H9 (cell line): Measurements from ENCODE around the gene PVR. TPM values are rescaled to one million over a fixed set of nuclear protein-coding genes. Genes with fewer than 3 reads are reported as not detected.
A peak's percentile ranks its signal among the peaks of the same experiment; 100 is the strongest.

Experiments used
- DNase-seq: peaks from one replicate; pipeline ENCODE4 v3.0.0-alpha.2; 2017
- H2AFZ ChIP-seq: one replicate; pipeline ENCODE4 v1.6.1; 2013; ENCODE audit warnings: mild to moderate bottlenecking, low read length, control low read depth, moderate library complexity
- H2AK5ac ChIP-seq: 2 replicates; pipeline ENCODE4 v1.6.1; 2013; ENCODE audit warnings: low read length, control low read depth, mixed read lengths; ENCODE audit not compliant: insufficient read length
- H2BK120ac ChIP-seq: one replicate; pipeline ENCODE4 v1.6.1; 2013; ENCODE audit warnings: low read depth, mild to moderate bottlenecking, low read length, control low read depth, inconsistent platforms; ENCODE audit not compliant: poor library complexity, severe bottlenecking
- H2BK12ac ChIP-seq: 2 replicates; pipeline ENCODE4 v1.6.1; 2013; ENCODE audit warnings: low read length, control low read depth, mixed read lengths, low read depth; ENCODE audit not compliant: insufficient read length
- H2BK15ac ChIP-seq: 2 replicates; pipeline ENCODE4 v1.6.1; 2013; ENCODE audit warnings: low read depth, low read length, control low read depth
- H2BK20ac ChIP-seq: one replicate; pipeline ENCODE4 v1.6.1; 2013; ENCODE audit warnings: low read depth, mild to moderate bottlenecking, low read length, control low read depth, inconsistent platforms; ENCODE audit not compliant: poor library complexity, severe bottlenecking
- H2BK5ac ChIP-seq: 2 replicates; pipeline ENCODE4 v1.6.1; 2013; ENCODE audit warnings: low read length, control low read depth, mixed read lengths; ENCODE audit not compliant: insufficient read length
- H3K14ac ChIP-seq: 2 replicates; pipeline ENCODE4 v1.6.1; 2013; ENCODE audit warnings: low read length, control low read depth; ENCODE audit not compliant: insufficient read depth
- H3K18ac ChIP-seq: 2 replicates; pipeline ENCODE4 v1.6.1; 2013; ENCODE audit warnings: low read depth, mild to moderate bottlenecking, mixed read lengths, low read length, control low read depth; ENCODE audit not compliant: insufficient read length
- H3K23ac ChIP-seq: 2 replicates; pipeline ENCODE4 v1.6.1; 2013; ENCODE audit warnings: low read length, control low read depth, mixed read lengths, low read depth; ENCODE audit not compliant: insufficient read length
- H3K23me2 ChIP-seq: 2 replicates; pipeline ENCODE4 v1.6.1; 2013; ENCODE audit warnings: low read depth, mild to moderate bottlenecking, mixed read lengths, low read length, control low read depth; ENCODE audit not compliant: insufficient read length, poor library complexity, severe bottlenecking
- H3K27ac ChIP-seq: 2 replicates; pipeline ENCODE4 v1.5.1; 2013; ENCODE audit warnings: low read length, control low read depth, mixed read lengths, low read depth; ENCODE audit not compliant: insufficient read length
- H3K27me3 ChIP-seq: 2 replicates; pipeline ENCODE4 v1.6.1; 2013; ENCODE audit warnings: low read length, control low read depth, inconsistent platforms; ENCODE audit not compliant: insufficient read depth
- H3K4ac ChIP-seq: 2 replicates; pipeline ENCODE4 v1.6.1; 2013; ENCODE audit warnings: low read depth, mild to moderate bottlenecking, control low read depth, inconsistent platforms, low read length, moderate library complexity
- H3K4me1 ChIP-seq: 2 replicates; pipeline ENCODE4 v1.6.1; 2013; ENCODE audit warnings: low read length, control low read depth, inconsistent platforms; ENCODE audit not compliant: insufficient read depth
- H3K4me2 ChIP-seq: 2 replicates; pipeline ENCODE4 v1.6.1; 2013; ENCODE audit warnings: low read length, control low read depth, mixed read lengths; ENCODE audit not compliant: insufficient read length, insufficient read depth
- H3K56ac ChIP-seq: 2 replicates; pipeline ENCODE4 v1.6.1; 2013; ENCODE audit warnings: low read depth, mild to moderate bottlenecking, mixed read lengths, low read length, control low read depth; ENCODE audit not compliant: insufficient read length
- H3K79me1 ChIP-seq: 2 replicates; pipeline ENCODE4 v1.6.1; 2013; ENCODE audit warnings: low read depth, mild to moderate bottlenecking, moderate library complexity, low read length, control low read depth, inconsistent platforms; ENCODE audit not compliant: insufficient read depth, poor library complexity, severe bottlenecking
- H3K79me2 ChIP-seq: 2 replicates; pipeline ENCODE4 v1.6.1; 2013; ENCODE audit warnings: low read length, control low read depth, inconsistent platforms; ENCODE audit not compliant: insufficient read depth
- H3K9ac ChIP-seq: 2 replicates; pipeline ENCODE4 v1.6.1; 2013; ENCODE audit warnings: low read length, control low read depth, mixed read lengths; ENCODE audit not compliant: insufficient read length; ENCODE audit errors: extremely low read depth
- H3K9me3 ChIP-seq: one replicate; pipeline ENCODE4 v1.6.1; 2013; ENCODE audit warnings: low read depth, low read length, inconsistent platforms; ENCODE audit not compliant: control insufficient read depth
- H3T11ph ChIP-seq: one replicate; pipeline ENCODE4 v1.6.1; 2013; ENCODE audit warnings: mild to moderate bottlenecking, low read length, control low read depth, inconsistent platforms
- H4K20me1 ChIP-seq: one replicate; pipeline ENCODE4 v1.6.1; 2013; ENCODE audit not compliant: control insufficient read depth, insufficient read length, insufficient read depth
- H4K5ac ChIP-seq: 2 replicates; pipeline ENCODE4 v1.6.1; 2013; ENCODE audit warnings: low read depth, mild to moderate bottlenecking, mixed read lengths, low read length, control low read depth; ENCODE audit not compliant: insufficient read length
- H4K8ac ChIP-seq: replicated peaks from 2 replicates; pipeline ENCODE4 v1.6.1; 2013; ENCODE audit warnings: low read length, control low read depth, mixed read lengths, low read depth; ENCODE audit not compliant: insufficient read length
- H4K91ac ChIP-seq: 2 replicates; pipeline ENCODE4 v1.6.1; 2013; ENCODE audit warnings: low read depth, mild to moderate bottlenecking, moderate library complexity, mixed read lengths, low read length, control low read depth; ENCODE audit not compliant: insufficient read length
- H3K27ac Mint-ChIP-seq, 3 experiments: 2 replicates in 2 of 3; 3 replicates in 1 of 3; pipeline ENCODE4 v1.8.0; 2020 to 2021; ENCODE audit warnings: mixed read lengths in 3 of 3, mild to moderate bottlenecking in 1 of 3, moderate library complexity in 1 of 3
- H3K27me3 Mint-ChIP-seq: 2 replicates; pipeline ENCODE4 v1.8.0; 2021; ENCODE audit warnings: low read depth, mild to moderate bottlenecking, moderate library complexity, mixed read lengths
- H3K36me3 Mint-ChIP-seq, 3 experiments: 2 replicates in 2 of 3; 3 replicates in 1 of 3; pipeline ENCODE4 v1.8.0; 2020 to 2021; ENCODE audit warnings: low read depth in 3 of 3, mixed read lengths in 3 of 3; ENCODE audit not compliant: insufficient read depth in 1 of 3
- H3K4me1 Mint-ChIP-seq, 2 experiments: 2 replicates each; pipeline ENCODE4 v1.8.0; 2020; ENCODE audit warnings: mixed read lengths in 2 of 2
- H3K4me3 Mint-ChIP-seq, 2 experiments: 2 replicates in 1 of 2; 3 replicates in 1 of 2; pipeline ENCODE4 v1.8.0; 2020 to 2021; ENCODE audit warnings: mild to moderate bottlenecking in 2 of 2, mixed read lengths in 2 of 2, moderate library complexity in 1 of 2
- H3K9me3 Mint-ChIP-seq, 2 experiments: 2 replicates in 1 of 2; 3 replicates in 1 of 2; pipeline ENCODE4 v1.8.0; 2020; ENCODE audit warnings: mild to moderate bottlenecking in 2 of 2, mixed read lengths in 2 of 2, moderate library complexity in 1 of 2
- WGBS: extraction: QIAGEN DNeasy Blood & Tissue Kit; methylation state at CpG from one replicate; pipeline ENCODE4 v1.1.7; 2013; ENCODE audit warnings: missing lambda C conversion rate, low lambda C conversion rate, mixed read lengths; ENCODE audit not compliant: insufficient read length; ENCODE audit errors: extremely low coverage; 5-methylcytosine and 5-hydroxymethylcytosine counted together
- total RNA-seq: library from RNA; stranded (reverse); gene quantifications from 2 replicates; pipeline ENCODE4 v1.2.1, GENCODE V29; 2021
- TF ChIP-seq, protein P1 (sequence below): fragments of 200-600 bp; sonication (generic); conservative IDR thresholded peaks from 3 replicates; pipeline ENCODE4 v1.8.0; 2021; ENCODE audit warnings: antibody characterized with exemption, mild to moderate bottlenecking

PVR gene
- total RNA-seq, 1 experiment from 2014 or later, result 29.2 TPM

DNA sequence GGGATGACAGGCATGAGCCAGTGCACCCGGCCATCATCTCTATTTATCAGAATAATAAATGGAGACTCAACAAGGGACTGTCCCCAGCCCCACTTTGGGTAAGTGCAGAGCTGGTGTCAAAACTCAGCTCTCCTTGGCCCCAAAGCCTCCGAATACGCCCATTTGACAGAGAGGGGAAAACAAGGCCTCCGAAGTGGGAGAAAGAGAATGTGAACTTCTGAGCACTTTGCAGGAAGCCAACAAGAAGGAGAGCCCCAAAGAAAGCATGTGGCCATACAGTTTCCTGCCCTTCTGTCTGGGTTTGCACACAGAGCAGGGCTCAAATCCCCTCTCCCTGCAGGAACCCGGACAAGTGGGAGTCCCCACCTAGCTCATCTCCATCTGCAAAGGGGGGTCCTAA lies 56.8 kb downstream of the PVR start:
- no peak overlapping the region for H4K5ac ChIP-seq
- H3K23ac ChIP-seq, result no peak overlapping the region
- no peak overlapping the region for H3K27ac ChIP-seq
- Mint-ChIP-seq H3K4me3 (no peak overlapping the region), H3K36me3 (no peaks in the 10 kb centered on the region), H3K9me3 (no peaks in the 10 kb centered on the region), H3K27me3 (peaks cover 12% of the 10 kb centered on the region), H3K27ac (peak overlapping the region in 1 of 3 experiments; percentile 82; a peak in 1 of 7 replicates), H3K4me1 (peaks cover 10% of the 10 kb centered on the region in 2 experiments)
- no peak overlapping the region for H3K56ac ChIP-seq
- H3K9ac ChIP-seq, result no peak overlapping the region
- H3K27me3 ChIP-seq, result no peaks in the 10 kb centered on the region
- no peaks in the 10 kb centered on the region for H4K20me1 ChIP-seq
- no peaks in the 10 kb centered on the region for H3K4me1 ChIP-seq
- H3K4me2 ChIP-seq, result no peak overlapping the region
- H2AK5ac ChIP-seq, result no peak overlapping the region
- no peak overlapping the region for H3K4ac ChIP-seq
- H3K79me2 ChIP-seq, result no peaks in the 10 kb centered on the region
- TF ChIP-seq, protein P1, sequence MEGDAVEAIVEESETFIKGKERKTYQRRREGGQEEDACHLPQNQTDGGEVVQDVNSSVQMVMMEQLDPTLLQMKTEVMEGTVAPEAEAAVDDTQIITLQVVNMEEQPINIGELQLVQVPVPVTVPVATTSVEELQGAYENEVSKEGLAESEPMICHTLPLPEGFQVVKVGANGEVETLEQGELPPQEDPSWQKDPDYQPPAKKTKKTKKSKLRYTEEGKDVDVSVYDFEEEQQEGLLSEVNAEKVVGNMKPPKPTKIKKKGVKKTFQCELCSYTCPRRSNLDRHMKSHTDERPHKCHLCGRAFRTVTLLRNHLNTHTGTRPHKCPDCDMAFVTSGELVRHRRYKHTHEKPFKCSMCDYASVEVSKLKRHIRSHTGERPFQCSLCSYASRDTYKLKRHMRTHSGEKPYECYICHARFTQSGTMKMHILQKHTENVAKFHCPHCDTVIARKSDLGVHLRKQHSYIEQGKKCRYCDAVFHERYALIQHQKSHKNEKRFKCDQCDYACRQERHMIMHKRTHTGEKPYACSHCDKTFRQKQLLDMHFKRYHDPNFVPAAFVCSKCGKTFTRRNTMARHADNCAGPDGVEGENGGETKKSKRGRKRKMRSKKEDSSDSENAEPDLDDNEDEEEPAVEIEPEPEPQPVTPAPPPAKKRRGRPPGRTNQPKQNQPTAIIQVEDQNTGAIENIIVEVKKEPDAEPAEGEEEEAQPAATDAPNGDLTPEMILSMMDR, result no peak
- H3T11ph ChIP-seq, result no peak overlapping the region
- H3K9me3 ChIP-seq, result no peaks in the 10 kb centered on the region
- H2BK15ac ChIP-seq, result no peak overlapping the region
- H4K91ac ChIP-seq, result no peak overlapping the region
- no peak overlapping the region for H2AFZ ChIP-seq
- no peak overlapping the region for H3K18ac ChIP-seq
- H2BK12ac ChIP-seq, result no peak overlapping the region
- H3K79me1 ChIP-seq, result no peaks in the 10 kb centered on the region
- no peak overlapping the region for H2BK5ac ChIP-seq
- H2BK20ac ChIP-seq, result no peak overlapping the region
- no peaks in the 10 kb centered on the region for H3K23me2 ChIP-seq
- WGBS, result no CpG with 5 or more reads among the region's 5 CpGs
- no peak overlapping the region for H4K8ac ChIP-seq
- no peak overlapping the region for H2BK120ac ChIP-seq
- H3K14ac ChIP-seq, result no peak overlapping the region
- DNase-seq, result no peak
